Measurements from ENCODE around the gene DAZL.
A peak's percentile ranks its signal among the peaks of the same experiment; 100 is the strongest.
"Not testable (repeated sequence)": the region's sequence is repeated elsewhere in the genome, so short reads cannot be mapped to it uniquely, and the experiment has no call there.

DAZL gene, protein sequence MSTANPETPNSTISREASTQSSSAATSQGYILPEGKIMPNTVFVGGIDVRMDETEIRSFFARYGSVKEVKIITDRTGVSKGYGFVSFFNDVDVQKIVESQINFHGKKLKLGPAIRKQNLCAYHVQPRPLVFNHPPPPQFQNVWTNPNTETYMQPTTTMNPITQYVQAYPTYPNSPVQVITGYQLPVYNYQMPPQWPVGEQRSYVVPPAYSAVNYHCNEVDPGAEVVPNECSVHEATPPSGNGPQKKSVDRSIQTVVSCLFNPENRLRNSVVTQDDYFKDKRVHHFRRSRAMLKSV

DNA sequence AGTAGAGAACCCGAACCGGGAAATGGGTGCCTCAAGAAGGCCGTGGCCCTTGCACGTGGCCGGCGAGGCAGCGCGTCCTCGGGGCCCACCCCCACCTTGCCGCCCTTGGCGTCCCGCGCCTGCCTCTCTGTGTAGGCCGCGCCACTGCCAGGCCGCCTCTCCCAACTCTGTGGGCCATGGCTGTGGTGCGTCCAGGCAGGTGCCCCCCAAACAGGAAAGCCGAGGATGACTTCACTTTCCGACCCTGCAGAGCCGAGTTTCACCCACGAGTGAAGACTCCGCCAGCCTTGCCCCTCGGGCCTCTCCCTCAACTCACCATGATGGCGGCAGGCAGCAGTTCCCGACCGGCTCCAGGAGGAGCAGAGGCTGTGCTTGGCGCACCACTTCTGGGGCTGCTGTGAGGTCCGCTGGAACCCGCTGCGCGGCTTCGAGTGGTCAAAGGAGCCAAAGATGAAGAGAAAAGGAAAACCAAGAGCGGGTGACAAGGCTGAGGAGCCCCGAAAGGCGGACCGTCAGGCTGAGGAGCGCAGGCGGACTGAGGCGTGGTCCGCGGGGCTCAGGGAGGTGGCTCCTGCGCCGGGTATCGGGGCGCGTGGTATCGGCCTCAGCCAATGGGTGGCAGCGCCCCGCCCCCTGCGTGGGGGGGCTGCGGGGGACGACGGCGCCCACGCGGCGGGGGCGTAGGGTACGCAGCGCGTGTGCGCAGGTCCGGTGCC, at the start of gene DAZL:
TSS of gene DAZL (minus strand) at position 537 of the 716 bp plus-strand sequence. CDS start at position 319, 218 bp downstream.
- no peak for DNase-seq

DNA sequence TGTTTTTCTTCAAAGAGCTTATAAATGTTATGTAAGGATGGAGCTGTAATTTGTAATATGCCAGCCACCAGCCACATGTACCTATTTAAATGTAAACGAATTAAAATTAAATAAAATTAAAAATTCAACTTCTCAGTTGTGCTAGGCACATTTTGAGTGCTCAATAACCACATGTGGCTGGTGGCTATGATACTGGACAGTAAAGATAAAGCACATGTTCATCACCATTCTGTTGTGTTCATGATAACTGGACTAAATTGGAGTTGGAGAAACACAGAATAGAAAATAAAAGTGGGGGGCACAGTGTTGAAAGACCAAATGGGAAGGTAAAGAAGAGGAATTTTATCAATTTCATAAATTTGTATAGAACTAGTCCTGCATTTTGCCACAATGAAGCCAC, 49.8 kb upstream of the DAZL start:
- DNase-seq: no peak

DNA sequence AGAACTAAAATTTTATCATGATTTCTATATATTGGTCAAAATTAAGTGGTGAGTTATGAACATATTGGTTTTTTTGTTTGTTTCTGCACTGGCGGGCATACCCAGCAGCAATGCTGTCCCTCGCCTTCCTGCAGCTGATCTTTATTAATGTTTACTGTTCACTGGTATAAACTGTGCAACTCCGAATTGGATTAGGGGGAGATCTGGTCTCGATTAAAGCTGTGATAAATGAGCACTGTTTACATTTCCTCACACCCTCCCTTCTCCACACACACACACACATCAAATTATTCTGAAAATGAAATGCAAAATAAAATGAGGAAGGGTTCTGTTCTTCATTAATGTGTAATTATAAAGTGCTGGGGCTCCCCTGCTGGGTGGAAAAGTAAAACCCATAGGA, 48.5 kb upstream of the DAZL start:
- no peak for DNase-seq

DNA sequence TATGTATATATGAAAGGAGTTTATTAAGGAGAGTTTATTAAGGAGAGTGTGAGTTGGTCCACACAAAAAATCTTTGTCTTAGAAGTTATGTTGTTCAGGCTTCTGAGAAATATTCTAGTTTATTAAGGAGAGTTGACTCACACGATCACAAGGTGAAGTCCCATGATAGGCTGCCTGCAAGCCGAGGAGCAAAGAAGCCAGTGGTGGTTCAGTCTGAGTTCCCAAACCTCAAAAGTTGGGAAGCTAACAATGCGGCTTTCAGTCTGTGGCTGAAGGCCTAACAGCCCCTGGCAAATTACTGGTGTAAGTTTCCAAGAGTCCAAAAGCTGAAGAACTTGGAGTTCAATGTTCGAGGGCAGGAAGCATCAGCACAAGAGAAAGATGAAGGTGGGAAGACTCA, 42.4 kb upstream of the DAZL start:
- no peak for DNase-seq

DNA sequence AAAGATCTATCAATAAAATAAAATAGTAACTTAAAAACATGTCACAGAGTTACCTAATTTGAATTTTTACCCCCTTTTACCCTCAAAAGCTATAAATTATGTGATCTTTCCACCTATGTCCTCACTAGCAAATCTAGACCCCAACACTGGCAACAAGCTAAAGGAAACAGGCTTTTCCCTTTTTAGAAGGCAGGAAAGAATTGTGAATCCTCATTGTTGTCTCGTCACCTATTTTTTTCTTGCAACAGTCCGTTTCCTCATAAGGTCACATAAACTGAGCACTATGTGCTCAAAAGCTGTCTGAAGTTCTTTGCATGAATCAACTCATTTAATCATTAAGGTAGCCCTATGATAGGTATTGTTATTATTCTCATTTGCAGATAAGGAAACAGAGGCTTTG, 34.6 kb upstream of the DAZL start:
- DNase-seq: no peak

DNA sequence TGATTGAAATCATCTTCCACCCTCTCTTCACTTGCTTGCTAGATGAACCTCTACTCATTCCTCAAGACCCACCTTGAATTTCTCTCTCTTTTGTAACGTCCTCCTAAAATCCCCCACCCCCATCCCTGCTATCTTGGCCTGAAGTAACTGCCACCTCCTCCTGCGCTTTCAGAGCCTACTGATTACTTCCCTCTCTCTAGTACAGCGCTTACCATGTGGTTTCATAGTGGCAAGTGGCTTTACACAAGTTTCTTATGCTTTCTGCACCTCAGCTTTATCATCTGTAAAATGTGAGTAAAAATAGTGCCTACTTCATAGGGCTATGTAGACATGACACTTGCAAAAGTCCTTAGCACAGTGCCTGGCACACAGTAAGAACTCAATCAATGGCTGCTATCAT, 28.7 kb upstream of the DAZL start:
- no peak for DNase-seq

DNA sequence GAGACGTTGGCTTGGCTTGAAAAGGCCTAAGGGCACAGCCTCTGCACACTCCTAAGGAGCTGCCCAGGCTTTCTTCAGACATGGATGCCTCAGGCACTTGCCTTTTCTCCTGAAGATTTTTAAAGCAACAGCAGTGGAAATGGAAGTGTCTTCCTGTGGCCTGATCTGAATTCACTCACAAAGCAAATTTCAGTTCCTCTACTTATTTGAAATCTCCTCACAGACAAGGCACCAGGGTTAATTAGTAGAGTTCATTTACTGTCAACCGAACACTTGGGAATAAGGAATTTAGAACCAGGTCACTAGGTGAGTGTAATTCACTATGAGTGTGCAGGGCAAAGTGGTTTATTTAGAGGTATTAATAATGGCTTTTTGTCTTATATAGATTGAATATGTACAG, 27.2 kb upstream of the DAZL start:
- DNase-seq: no peak

DNA sequence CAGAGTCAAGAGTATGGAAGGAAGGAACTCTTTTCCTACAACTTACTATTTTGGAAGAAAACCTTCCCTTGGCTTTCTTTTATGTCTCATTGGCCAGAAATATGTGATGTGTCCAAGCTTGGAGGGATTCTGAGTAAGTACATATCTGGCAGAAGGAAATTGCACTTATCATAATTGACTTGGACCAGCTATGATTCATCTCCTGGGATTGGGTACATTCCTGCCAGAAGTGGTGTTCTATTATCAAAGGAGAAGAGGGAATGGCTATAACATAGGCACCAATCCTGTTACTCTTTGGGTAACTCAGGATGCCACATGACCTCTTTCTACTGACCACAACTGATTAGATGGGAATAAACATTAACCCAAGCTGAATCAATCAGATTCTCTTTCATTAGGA, 13.5 kb upstream of the DAZL start:
- no peak for DNase-seq

DNA sequence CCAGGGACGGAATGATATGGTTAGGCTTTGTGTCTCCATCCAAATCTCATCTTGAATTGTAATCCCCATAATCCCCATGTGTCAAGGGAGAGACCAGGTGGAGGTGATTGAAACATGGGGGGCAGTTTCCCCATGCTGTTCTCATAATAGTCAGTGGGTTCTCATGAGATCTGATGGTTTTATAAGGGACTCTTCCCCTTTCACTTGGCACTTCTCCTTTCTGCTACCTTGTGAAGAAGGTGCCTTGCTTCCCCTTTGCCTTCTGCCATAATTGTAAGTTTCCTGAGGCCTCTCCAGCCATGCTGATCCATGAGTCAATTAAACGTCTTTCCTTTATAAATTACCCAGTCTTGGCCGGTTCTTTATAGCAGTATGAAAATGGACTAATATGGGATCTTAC, 11.9 kb upstream of the DAZL start:
- not testable (repeated sequence) for DNase-seq

DNA sequence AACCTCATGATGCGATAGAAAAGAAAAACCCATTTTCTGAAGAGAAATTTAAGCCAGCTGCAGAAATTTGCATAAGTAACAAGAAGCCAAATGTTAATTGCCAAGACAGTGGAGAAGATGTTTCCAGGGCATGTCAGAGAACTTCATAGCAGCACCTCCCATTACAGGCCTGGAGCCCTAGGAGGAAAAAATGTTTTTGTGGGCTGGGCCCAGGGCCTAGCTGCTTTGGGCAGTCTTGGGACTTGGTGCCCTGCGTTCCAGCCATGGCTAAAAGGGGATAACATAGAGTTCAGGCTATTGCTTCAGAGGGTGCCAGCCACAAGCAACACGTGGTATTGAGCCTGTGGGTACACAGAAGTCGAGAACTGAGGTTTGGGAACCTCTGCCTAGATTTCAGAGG, 10.9 kb upstream of the DAZL start:
- DNase-seq: no peak

DNA sequence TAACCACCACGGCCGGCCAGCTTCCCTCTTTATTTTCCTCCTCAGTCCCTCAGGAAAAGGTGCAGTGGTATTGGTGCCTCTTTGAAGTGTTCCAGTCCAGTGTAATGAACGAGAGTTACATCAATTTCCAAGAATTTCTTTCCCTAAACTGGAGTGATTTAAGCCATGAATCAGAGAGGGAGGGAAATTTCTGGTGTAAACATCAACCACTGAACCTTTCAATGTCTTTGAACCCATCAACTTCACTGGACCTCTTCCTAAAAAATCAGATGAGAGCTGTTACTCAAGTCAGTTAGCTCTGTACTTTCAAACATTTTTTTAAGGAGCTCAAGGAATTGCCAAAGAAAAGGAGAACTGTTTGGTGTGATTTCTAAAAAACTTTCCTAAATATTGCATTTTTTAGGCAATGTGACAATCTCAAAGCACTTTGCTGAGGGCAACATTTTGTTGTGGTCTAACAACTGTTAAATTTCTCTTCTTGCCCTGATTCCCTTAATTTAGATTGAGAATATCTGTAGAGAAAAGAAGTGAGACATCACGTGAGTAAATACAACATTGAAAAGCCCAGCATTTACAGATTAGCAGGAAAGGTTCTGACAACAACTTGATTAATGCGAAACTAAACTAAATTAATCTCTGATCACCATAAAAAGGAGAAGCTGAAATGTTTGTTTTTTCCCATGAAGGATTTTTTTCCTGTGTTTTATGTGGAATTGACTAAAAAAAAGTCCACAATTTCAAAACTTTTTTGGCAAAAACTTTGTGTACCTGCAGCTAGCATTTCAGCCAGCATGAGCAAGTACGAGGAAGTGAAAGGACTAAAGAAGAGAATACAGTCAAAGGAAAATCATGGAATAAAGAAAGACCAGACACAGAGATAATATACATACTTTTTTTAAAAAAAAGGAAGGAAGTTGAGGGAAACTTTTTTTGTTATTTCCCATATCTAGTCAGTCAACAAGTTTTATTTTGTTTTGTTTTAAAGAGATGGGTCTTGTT, 9.1 kb upstream of the DAZL start:
- DNase-seq: no peak

DNA sequence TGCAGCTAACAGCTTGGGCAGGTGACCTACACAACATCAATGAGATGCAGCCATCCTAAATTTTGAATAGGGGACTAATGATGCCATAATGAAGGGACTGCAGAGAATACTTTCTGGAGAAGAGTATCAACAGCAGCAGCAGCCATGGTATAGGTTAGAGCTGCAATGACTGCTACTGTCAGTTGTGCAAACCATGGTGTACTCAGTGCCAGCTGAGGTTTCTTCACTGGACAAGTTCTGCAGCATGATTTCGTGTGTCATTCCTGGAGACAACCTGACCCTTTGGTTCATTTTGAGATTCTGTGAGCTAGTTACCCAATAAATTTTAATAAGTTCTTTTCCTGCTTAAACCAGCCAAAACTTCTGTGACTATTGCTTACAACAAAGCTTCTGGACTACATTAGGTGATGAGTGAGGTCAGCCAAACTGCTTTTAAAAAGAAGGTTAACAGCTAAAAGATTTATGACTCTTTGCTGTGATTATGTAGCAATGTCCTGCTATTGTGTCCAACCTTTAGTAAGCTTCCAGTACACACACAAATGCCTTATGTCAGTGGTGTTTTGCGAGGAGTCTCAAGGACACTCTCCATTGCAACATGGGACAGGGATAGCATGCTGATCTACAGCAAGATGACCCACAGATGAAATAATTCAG, 4.8 kb upstream of the DAZL start:
- no peak for DNase-seq

DNA sequence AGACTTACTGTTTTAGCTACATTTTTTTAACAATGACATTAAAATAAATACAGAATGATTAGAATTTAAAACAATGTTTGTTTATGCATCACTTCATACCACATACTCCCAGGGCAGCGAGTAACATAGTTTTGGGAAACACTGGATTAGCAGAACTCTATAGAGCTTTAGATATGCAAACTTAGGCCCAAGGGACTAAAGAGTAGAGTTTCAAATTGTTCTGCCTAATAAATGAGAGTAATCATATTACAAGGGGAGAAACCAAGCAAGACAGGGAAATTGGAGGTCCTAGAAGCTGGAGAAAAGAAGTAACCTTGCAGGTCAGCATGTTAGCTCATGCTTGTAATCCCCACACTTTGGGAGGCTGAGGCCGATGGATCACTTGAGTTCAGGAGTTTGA, 3.6 kb upstream of the DAZL start:
- DNase-seq: no peak

DNA sequence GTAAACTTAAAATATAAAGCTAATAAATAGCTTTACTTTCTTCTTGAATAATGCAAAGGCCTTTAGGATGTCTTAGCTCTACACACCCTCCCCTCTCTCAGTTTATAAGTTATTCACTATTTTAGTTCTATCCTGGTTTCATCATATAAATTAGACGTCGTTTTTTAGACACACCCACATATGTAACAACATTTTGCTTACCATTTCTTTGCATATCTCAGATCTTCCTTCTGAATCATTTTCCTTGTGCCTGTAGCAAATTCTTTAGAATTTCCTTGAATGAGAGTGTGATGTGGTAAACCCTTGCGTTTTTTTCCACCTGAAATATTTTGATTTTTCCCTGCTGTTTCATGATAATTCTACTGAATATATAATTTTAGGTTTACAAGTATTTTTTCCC, 2.5 kb upstream of the DAZL start:
- DNase-seq: no peak

DNA sequence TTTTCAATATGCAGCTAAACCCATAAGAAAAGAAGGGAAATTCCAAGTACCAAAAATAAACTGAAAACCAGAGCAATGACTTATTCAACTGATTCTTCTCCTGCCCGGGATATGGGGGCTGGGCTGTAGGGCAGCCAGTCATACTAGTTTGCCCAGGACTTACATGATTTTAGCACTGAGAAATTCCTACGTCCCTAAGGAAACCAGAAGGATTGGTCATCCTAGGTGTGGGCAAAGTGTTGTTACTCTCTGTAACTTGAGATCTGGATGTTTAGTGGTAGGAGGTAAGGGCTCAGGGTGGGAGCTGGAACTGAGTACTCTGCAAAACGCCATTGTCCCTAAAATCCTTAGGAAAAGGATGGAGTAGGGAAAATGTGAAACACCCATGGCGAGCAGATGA, 1.2 kb upstream of the DAZL start:
- no peak for DNase-seq

DNA sequence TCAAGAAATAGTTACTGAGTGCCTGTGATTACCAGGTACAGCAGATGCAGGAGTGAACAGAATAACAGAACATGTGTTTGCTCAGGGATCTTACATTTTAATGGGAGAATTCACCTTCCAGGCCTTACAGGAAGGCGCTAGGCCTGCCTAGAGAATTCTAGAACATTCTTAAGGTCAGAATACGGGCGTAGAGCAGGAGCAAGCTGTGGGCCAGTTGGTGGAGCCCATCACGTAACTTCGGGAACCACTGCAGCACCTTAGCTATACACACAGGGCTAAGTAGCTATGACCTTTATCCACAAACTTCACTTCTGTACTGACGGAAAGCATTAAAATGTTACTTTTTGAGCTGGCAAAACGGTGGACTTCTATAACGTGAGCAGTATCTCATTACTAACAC, 743 bp upstream of the DAZL start:
- no peak for DNase-seq

DNA sequence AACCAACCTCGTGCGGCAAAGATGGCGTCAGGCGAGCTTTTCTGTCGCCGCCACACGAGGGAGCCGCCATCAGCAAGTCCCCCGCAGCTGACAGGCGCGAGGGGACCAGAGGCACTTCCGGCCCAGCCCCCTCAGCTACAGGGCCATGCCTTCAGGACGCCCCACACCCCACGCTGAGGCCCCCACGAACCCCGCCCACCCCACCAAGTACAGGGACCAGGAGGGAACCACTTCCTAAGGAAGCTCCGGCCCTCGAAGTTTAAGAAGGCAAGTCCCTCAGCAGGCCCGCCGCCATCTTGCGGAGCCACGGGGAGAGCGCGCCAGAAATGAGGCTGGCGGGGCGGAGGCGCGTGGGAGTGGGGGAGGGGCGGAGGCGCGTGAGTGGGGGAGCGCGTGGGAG, 790 bp downstream of the DAZL start:
- DNase-seq: no peak

DNA sequence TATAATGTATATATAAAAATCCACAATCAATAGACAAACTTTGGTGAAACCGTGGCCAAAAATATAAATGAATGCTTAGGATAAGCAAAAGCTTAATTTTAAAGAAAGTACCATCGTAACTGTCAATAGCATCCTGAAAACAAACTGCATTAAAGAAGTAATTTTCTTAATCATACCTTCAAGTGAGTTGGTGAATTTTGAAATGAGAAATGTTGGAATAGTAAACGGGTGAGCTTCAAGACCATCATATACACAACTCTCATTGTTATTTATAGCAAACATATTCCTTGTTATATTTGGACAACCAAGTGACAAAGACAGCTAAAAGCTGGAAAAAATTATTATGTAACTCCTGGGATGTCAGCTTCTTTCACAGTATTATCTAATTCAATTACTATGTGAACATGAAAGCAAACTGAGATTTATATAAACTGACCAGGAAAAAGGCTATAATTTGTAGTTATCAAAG, 3.7 kb downstream of the DAZL start:
- DNase-seq: no peak

DNA sequence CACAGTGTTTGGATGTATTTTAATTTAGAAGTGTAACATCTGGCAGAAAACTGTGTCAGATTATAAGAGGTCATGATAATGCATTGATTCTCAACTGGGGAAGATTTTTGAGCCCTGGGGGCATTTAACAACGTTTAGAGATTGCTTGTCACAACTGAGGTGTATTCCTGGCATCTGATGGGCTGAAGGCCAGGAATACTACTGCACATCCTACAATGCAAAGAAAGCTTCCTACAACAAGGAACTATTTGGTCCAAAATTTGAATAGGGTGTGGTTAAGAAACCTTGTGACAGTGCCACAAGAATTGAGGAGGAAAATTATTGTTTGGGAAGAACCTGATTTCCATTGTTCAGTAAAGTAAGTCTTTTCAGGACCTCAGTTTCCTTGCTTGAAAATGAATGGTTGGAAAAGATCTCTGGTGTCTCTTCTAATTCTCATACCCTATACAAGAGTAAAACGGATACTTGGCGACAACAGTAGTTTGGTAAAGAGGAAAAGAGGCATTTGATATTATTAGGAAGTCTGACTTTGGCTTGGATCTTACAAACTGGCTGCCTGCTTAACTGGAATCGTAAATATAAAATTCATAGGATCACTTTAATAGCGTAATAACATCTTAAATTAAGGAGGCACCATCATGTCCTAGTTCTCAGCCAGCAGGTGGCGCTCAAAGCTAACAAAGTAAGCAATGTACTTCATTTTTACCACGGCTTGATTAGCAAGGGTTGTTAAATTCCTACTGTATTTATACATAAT, 4.3 kb downstream of the DAZL start:
- DNase-seq: peak; percentile 80

DNA sequence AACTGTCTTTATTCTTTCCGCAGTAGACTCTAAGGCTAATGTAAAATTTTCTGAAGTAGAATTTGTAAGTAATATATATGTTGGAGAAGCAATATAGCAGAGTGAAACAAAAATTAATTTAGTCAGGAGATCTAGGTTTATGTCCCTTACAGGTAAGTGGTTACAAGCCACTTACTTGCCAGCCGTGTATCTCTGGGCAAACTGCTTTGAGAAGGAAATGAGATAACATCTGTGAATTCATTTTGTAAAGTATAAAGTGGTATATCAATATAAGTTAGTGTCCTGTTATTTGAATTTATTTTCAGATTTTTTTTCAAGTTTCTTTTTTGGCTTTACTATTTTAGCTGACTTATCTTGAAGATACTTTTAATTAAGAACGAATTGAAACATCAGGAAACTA, 5.5 kb downstream of the DAZL start:
- DNase-seq: no peak

DNA sequence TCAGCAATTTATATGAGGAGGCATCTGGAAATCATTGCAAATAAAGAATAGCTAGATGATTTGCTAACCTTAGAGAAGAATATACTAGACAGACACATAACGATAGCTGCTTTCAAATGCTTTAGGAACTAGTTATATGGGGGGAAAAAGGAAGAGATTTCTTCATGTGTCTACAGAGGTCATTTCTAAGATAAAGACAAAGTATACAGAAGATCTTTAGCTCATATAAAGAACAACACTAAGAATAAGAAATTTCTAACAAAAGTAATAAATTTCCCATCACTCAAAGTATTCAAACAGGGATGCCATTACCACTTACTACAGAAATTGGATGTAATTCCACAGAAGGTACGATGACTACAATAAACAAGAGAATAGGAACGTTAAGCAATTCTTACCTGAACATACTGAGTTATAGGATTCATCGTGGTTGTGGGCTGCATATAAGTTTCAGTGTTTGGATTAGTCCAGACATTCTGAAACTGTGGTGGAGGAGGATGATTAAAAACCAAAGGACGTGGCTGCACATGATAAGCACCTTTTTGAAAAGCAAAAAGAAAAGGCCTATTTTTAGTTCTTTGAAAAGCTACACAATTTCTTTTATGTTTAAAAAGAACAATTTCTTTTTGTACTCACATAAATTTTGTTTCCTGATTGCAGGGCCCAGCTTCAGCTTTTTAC, 8.7 kb downstream of the DAZL start:
- no peak for DNase-seq

DNA sequence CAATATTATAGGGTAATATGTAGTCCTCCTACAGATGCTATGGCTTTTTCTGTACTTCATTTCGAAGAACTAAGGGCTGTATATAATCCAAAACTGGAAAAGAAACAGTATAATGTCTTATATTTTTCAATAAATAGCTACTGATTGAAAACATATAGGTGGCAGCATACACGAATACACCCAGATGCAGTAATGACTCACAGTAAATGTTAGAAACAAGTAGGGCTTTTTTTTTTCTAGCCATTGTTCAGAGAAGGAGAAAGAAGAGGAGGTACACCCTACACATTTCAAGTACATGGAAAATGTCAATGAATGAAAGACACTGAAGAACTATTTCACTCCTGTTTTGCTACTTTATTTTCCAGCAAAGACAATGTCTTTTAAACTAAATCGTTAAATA, 9.4 kb downstream of the DAZL start:
- no peak for DNase-seq
